Tibial nerve (tissue), 4 donors: ENCODE results near the gene PHOX2A.

Experiments
- CTCF ChIP-seq, 5 experiments: fragments of 200-600 bp in 3 of 5; fragments of 450-650 bp in 2 of 5; sonication (generic) in 3 of 5; IDR thresholded peaks; one replicate each; pipeline ENCODE4 v1.5.1; 2016 to 2019; ENCODE audit warnings: antibody characterized with exemption in 5 of 5, mild to moderate bottlenecking in 3 of 5, moderate library complexity in 2 of 5
- EP300 ChIP-seq, 2 donors: sonication (generic); formaldehyde crosslinking; IDR thresholded peaks; one replicate each; pipeline ENCODE4 v1.6.1; 2017; ENCODE audit warnings: antibody characterized with exemption in 2 of 2, mild to moderate bottlenecking in 1 of 2
- POLR2A ChIP-seq, 2 donors: fragments of 450-650 bp; IDR thresholded peaks; one replicate each; pipeline ENCODE4 v1.6.1; 2017; ENCODE audit warnings: antibody characterized with exemption in 2 of 2, mild to moderate bottlenecking in 2 of 2, moderate library complexity in 2 of 2

DNA sequence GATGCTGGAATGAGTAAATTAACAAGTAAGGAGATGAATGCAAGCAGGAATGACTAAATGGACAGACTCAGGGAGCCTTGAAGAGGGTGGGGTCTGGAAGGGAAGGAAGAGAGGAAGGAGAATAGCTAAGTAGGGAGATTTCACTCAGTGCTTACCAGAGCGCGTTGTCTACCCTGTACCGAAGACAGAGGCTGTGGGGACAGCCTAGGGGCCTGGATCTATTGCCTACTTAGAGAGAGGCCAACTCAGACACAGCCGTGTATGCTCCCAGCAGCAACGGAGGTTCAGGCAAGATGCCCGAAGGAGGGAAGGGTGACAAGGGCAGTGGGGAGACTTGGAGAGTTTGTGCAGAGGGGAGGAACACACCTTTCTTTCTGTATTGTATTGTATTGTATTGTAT lies 27.3 kb downstream of the PHOX2A start, which contains the start of gene FOLR2:
- TF ChIP-seq CTCF (IDR thresholded peaks at IDR 0.05) (no peak), POLR2A (IDR thresholded peaks at IDR 0.05) (no peak), EP300 (IDR thresholded peaks at IDR 0.05) (no peak)
